ENCODE measurements around the gene SREBF2.
"Not testable (repeated sequence)": the region's sequence is repeated elsewhere in the genome, so short reads cannot be mapped to it uniquely, and the experiment has no call there.

SREBF2 gene

GRCh38 chr22:41840216-41840615 lies 7.3 kb downstream of the SREBF2 start:
- in situ Hi-C loops (cut with MboI; ENCODE audit: low sequenced_read_pairs) = no loop called here

- in situ Hi-C loops (cut with MboI; ENCODE audit: low sequenced_read_pairs) = no loop called here
Measured at GRCh38 chr22:41841085-41841712, 8.3 kb downstream of the SREBF2 start.

- in situ Hi-C loops (cut with MboI; ENCODE audit: low sequenced_read_pairs) = no loop called here
Measured at GRCh38 chr22:41842996-41843970, 10.4 kb downstream of the SREBF2 start.

- in situ Hi-C loops (cut with MboI; ENCODE audit: low sequenced_read_pairs) = no loop called here
Measured at GRCh38 chr22:41844036-41844435, 11.1 kb downstream of the SREBF2 start.

GRCh38 chr22:41844513-41844912 lies 11.6 kb downstream of the SREBF2 start:
- in situ Hi-C loops (cut with MboI; ENCODE audit: low sequenced_read_pairs) = no loop called here

- in situ Hi-C loops (cut with MboI; ENCODE audit: low sequenced_read_pairs) = no loop called here
Measured at GRCh38 chr22:41845380-41846267, 12.7 kb downstream of the SREBF2 start.

GRCh38 chr22:41846268-41846987 lies 13.5 kb downstream of the SREBF2 start:
- in situ Hi-C loops (cut with MboI; ENCODE audit: low sequenced_read_pairs) = no loop called here

GRCh38 chr22:41847300-41847699 lies 14.4 kb downstream of the SREBF2 start:
- in situ Hi-C loops (cut with MboI; ENCODE audit: low sequenced_read_pairs) = no loop called here

- in situ Hi-C loops (cut with MboI; ENCODE audit: low sequenced_read_pairs) = no loop called here
Measured at GRCh38 chr22:41848468-41848867, 15.6 kb downstream of the SREBF2 start.

- in situ Hi-C loops (cut with MboI; ENCODE audit: low sequenced_read_pairs) = no loop called here
Measured at GRCh38 chr22:41856469-41856868, 23.6 kb downstream of the SREBF2 start.

- in situ Hi-C loops (cut with MboI; ENCODE audit: low sequenced_read_pairs) = no loop called here
Measured at GRCh38 chr22:41857155-41857859, 24.4 kb downstream of the SREBF2 start.

GRCh38 chr22:41857860-41858199 lies 24.9 kb downstream of the SREBF2 start:
- in situ Hi-C loops (cut with MboI; ENCODE audit: low sequenced_read_pairs) = no loop called here

GRCh38 chr22:41862160-41862529 lies 29.2 kb downstream of the SREBF2 start:
- in situ Hi-C loops (cut with MboI; ENCODE audit: low sequenced_read_pairs) = no loop called here

- in situ Hi-C loops (cut with MboI; ENCODE audit: low sequenced_read_pairs) = no loop called here
Measured at GRCh38 chr22:41862530-41863266, 29.8 kb downstream of the SREBF2 start.

GRCh38 chr22:41863472-41863871 lies 30.6 kb downstream of the SREBF2 start:
- in situ Hi-C loops (cut with MboI; ENCODE audit: low sequenced_read_pairs) = no loop called here

- in situ Hi-C loops (cut with MboI; ENCODE audit: low sequenced_read_pairs) = no loop called here
Measured at GRCh38 chr22:41868556-41868955, 35.7 kb downstream of the SREBF2 start.

GRCh38 chr22:41870081-41870480 lies 37.2 kb downstream of the SREBF2 start:
- in situ Hi-C loops (cut with MboI; ENCODE audit: low sequenced_read_pairs) = not testable (repeated sequence)

GRCh38 chr22:41870786-41871185 lies 37.9 kb downstream of the SREBF2 start:
- in situ Hi-C loops (cut with MboI; ENCODE audit: low sequenced_read_pairs) = no loop called here

GRCh38 chr22:41873391-41873790 lies 40.5 kb downstream of the SREBF2 start:
- in situ Hi-C loops (cut with MboI; ENCODE audit: low sequenced_read_pairs) = no loop called here

All from HL-60/S4 (cell line).